Subcutaneous adipose tissue (tissue), 4 donors: ENCODE results near the gene SYNE1. TPM values are rescaled to one million over a fixed set of nuclear protein-coding genes. Genes with fewer than 3 reads are reported as not detected.

ENCODE experiments used
- total RNA-seq, 4 donors: library from RNA; depleted of rRNA; stranded (reverse); fragments of >200 nt; gene quantifications; one replicate each; pipeline ENCODE4 v1.1.0, GENCODE V29; 2016
- TF ChIP-seq, protein P1 (sequence below): fragments of 450-650 bp; IDR thresholded peaks from one replicate; pipeline ENCODE4 v1.5.1; 2016; ENCODE audit warnings: low read depth, mild to moderate bottlenecking, control low read depth, antibody characterized with exemption, moderate library complexity

The SYNE1 gene
- total RNA-seq, 4 donors from 2014 or later = 85.5 to 173 (median 111) TPM

DNA sequence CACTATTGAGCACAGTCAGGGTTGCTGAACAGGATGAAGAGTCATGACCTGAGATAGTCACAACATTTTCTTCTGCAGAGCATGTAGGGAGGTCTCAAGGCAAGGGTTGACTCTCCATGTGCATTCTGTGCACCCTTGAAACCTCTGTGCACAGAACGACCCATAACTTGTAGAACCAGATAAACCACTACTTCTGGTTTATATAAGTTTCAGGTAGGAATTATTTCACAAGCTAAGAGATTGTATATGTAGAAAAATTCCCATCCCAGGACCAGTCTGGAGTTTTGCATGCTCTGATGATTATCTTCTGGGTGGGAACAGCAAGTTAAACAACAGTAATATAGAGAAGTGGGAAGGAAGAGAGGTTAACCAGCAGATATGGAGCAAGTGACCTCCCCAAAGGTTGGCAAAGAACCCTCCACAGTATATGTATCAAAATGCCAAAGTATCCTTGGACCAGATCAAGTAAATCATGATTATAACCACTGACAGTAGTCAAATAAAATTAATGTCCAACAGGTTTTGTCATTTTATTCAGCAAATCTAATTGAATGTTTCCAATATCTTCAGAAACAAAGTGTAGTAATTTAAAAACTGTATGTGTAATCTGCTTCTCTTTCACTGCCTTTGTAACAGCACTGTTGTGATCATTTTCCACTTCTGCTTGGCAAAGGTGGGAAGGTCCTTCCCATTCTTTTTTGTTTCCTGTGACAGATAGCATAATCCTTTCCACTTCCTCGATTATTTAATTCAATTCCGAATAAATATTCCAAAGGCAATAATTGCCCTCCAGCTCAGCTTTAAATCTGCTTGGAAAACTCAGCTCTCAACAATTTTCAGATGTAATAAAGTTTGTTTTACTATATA is 104.4 kb downstream of the SYNE1 start:
- TF ChIP-seq, protein P1, sequence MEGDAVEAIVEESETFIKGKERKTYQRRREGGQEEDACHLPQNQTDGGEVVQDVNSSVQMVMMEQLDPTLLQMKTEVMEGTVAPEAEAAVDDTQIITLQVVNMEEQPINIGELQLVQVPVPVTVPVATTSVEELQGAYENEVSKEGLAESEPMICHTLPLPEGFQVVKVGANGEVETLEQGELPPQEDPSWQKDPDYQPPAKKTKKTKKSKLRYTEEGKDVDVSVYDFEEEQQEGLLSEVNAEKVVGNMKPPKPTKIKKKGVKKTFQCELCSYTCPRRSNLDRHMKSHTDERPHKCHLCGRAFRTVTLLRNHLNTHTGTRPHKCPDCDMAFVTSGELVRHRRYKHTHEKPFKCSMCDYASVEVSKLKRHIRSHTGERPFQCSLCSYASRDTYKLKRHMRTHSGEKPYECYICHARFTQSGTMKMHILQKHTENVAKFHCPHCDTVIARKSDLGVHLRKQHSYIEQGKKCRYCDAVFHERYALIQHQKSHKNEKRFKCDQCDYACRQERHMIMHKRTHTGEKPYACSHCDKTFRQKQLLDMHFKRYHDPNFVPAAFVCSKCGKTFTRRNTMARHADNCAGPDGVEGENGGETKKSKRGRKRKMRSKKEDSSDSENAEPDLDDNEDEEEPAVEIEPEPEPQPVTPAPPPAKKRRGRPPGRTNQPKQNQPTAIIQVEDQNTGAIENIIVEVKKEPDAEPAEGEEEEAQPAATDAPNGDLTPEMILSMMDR = no peak

DNA sequence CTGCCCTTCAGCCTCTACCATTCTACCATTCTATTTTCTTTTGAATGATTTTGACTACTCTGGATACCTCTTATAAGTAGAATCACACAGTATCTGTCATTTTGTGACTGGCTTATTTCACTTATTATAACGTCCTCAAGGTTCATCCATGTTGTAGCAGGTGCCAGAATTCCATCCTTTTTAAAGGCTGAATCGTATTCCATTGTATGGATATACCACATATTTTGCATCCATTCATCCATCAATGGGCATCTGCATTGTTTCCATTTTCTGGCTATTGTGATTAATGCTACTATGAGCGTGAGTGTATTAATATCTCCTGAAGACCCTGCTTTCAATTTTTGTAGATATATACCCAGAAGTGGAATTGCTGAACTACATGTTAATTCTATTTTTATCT is 105.5 kb downstream of the SYNE1 start:
- TF ChIP-seq, protein P1 = no peak

DNA sequence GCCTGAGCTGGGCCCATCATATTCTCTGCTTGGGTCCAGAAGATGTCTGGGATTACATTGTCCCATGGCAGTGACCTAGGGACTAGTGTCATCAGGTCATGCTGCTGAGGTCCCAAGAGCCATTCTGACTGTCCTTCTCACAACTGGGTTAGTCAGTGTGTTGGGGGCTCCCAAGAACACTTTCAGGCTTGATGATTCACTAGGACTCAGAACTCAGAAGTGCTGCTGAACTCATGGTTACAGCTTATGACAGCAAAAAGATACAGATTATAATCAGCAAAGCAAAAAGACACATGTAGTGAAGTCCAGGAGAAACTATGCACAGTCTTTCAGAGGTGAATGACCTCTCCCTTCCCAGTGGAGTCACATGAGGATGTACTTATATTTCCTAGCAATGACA is 107.8 kb downstream of the SYNE1 start:
- TF ChIP-seq, protein P1 = no peak

DNA sequence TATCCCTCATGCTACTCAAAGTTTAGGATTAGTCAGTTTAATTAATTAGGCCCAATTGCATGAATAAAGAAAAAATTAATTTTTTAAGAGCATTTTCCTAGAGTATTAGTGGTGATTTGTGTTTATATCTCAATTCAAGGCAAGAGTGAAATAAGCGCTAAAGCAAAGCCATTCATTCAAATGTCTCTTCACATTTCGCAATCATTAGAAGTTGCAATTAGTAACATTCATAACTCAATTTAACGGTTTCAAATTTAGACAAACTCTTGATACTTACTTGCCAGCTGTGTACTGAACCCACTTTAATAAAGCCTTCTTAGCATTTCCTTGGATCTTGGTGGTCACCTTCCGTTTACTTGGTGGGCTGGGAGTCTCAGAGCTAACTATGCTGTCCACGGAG is 127.2 kb downstream of the SYNE1 start:
- TF ChIP-seq, protein P1 = no peak

DNA sequence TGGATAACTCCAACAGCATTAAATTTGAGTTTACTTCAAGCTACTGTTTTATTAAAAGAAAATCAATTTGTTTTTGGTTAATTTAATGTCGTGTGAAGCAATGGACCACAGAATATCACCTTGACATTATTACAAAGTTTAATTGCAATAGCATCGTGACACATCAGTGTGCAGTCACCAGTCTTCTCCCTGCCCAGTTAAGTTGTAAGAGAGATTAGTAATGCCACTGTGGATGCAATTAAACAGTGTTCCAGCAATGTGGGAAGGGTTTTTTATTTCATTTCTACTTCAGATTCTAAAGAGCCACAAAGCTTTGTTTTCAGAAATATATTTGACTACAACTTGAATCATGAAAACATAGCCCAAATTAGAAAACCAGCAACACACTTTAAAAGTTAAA is 128.7 kb downstream of the SYNE1 start:
- TF ChIP-seq, protein P1 = no peak

DNA sequence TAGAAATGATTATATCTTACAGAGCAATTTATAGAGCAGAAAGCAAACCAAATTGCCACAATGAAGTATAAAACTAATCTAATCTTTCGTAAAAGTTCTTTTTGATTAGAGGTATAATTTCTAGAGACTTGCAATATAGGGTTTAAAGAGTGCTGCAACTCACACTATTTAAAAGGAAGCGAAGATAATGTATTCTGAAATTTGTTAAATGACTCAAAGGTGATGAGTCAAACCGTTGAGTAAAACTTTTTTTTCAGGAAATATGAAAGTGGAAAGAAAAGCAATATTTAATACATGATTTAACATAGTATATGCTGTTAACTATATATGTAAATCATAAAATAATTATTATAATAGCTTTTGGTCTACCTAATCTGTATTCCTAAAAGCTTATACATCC is 133.6 kb downstream of the SYNE1 start:
- TF ChIP-seq, protein P1 = no peak

DNA sequence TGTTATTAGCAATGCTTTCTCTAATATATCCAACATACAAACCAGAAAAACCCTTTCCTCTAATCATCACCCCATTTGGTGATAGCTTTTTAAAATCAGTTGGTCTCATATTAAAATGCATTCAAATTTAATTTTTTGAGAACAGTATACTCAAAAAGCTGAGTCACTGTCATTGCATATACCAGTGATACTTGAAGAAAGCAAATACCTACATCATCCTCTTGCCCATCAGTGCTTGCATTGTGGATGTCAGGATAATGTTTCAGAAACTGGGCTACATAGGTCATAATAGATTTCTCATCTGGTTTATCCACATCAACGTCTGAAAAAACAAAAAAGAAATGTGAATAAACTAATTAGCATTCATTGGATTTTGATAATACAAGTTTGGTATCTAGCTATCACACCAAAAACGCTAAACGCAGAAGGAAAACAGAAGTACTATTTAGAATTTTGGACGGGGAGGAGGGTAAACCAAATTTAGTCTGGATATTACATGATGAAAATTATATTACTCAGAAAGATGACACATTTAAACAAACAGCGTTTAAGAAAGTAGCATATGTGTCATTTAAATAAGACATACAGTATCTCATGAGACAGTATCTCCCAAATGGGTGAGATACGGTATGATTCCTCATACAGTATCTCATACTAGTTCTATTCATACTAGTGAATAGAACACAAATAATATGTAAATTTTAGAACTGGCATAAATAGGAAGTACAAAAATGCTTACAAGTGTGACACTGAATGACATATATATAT is 134.6 kb downstream of the SYNE1 start:
- TF ChIP-seq, protein P1 = no peak
